Measurements from ENCODE around the gene MYH15. TPM values are rescaled to one million over a fixed set of nuclear protein-coding genes. Genes with fewer than 3 reads are reported as not detected.
A peak's percentile ranks its signal among the peaks of the same experiment; 100 is the strongest.

MYH15 gene
- total RNA-seq, 2 donors from 2014 or later, result 0.18 to 0.53 TPM

DNA sequence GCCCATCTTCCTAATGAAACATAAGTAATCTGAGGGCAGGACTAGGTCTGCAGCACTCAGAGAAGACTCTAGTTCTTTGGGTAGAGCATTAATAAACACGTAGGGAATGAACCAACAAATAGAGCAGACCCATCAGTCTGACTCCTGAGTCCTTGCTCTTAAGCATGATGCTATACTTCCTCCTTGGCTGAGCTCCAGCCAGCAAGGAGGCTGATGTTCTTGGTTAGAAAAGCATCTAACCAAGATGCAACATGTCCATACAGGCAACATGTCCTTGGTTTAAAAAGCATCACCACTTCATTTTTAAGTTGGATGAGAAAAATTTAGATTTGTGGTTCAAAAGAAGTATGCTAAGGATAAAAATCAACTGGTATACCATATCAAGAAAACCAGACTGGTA lies 8.5 kb upstream of the MYH15 start:
- no peaks in the 10 kb centered on the region for H3K36me3 Mint-ChIP-seq
- no peak for ATAC-seq
- H3K27ac Mint-ChIP-seq, result no peak overlapping the region
- DNase-seq (ENCODE audit: low spot score in 2 of 2), result no peak
- H3K9me3 Mint-ChIP-seq, result no peaks in the 10 kb centered on the region

DNA sequence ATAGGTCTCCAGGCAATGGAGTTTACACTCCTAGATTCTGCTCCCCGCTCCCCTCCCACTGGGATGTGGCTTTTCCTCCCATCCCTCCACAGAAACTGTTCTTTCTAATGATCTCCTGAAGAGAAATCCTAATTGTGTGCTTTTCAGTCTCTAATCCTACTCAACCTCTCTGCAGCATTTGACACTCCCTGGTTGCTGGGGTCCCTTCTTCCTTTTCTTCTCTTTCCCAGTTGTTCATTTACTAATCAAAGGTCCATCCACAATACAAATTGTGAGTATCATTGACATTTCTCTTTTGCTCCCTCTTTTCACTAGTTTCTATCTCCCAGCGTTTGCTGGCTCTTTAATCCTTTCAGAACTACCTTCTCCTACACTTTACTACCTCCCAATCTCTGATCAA lies 6.5 kb upstream of the MYH15 start:
- ATAC-seq, result no peak
- Mint-ChIP-seq H3K27ac (no peak overlapping the region), H3K36me3 (no peaks in the 10 kb centered on the region), H3K9me3 (no peaks in the 10 kb centered on the region)
- DNase-seq (ENCODE audit: low spot score in 2 of 2), result no peak

DNA sequence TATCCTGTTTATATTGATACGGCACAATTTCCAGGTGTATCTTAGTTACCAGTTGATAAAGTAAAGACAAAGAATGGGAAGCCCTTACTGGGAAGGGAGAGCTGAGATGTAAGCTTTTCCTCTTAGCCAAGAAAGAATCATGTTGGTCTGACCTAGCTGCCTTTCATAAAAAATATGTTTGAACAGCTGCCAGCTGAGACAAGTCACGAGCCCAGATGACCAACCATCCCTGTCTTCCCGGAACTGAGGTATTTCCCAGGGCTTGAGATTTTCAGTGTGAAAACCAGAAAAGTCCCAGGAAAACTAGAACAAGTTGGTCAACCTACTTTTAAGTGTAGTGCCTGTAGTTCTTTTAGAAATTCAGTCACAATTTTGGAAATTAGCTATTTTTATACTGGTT lies 3.6 kb upstream of the MYH15 start:
- ATAC-seq, result no peak
- Mint-ChIP-seq H3K36me3 (no peaks in the 10 kb centered on the region), H3K27ac (no peak overlapping the region), H3K9me3 (no peaks in the 10 kb centered on the region)
- DNase-seq (ENCODE audit: low spot score in 2 of 2), result no peak

DNA sequence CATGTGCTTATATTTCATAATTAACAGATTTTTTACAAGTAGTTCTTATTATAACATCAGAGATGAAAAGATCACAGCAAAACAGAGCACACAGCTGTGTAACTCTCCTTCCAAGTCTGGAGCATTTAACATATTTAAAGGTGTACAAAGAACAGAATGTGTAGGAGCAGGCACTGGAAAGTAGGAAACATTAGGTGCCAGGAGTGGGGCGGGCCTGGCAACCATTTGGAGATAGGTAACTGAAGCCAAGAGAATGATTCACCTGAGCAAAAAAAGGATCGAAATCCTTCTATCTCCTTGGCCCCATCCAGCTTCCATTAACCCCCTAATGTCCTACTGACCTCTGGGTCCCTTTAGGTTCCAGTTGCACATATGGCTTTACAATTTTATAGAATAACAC lies 2.3 kb upstream of the MYH15 start:
- Mint-ChIP-seq H3K36me3 (no peaks in the 10 kb centered on the region), H3K27ac (no peak overlapping the region), H3K9me3 (no peaks in the 10 kb centered on the region)
- no peak for DNase-seq (ENCODE audit: low spot score in 2 of 2)
- no peak for ATAC-seq

DNA sequence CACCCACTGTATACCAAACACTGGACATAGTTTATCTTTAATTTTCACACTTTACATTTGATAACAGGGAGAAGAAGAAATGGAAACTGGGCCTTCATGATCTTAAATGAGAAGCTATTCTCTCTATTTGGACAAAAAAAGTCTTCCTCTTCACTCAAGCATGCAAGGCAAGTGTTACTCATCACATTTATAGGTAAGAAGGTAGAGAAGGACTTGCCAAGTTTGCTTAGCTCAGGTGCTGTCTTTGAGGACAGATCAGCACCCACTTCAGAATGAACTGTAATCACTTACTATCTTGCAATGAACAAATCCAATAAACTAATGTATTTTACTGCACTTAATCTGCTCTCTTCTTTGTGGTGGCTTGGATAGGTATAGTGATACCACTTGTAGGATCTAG lies 1.1 kb upstream of the MYH15 start:
- no peak for DNase-seq (ENCODE audit: low spot score in 2 of 2)
- Mint-ChIP-seq H3K27ac (no peak overlapping the region), H3K9me3 (no peaks in the 10 kb centered on the region), H3K36me3 (no peaks in the 10 kb centered on the region)
- ATAC-seq, result no peak

DNA sequence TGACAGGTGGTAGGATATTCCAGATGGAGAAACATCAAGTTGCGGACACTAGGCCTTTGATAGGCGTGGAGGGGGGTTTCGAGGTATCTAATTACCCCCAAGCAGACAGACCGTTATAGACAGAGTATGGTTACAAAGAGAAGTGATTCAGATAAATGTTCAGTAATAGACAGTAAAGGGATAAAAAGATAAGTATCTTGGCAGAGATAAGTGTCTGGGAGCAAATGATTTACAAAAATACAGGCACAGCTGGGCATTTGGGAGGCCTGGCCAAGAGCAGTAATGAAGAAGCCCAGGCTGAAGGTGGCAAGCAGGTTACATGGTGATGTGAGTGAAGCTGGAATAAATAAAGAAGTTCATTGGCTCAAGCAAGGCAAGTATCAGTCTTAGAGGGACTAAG lies 659 bp upstream of the MYH15 start:
- DNase-seq (ENCODE audit: low spot score in 2 of 2) (no peak), ATAC-seq (no peak)
- Mint-ChIP-seq H3K9me3 (no peaks in the 10 kb centered on the region), H3K27ac (no peak overlapping the region), H3K36me3 (no peaks in the 10 kb centered on the region)

DNA sequence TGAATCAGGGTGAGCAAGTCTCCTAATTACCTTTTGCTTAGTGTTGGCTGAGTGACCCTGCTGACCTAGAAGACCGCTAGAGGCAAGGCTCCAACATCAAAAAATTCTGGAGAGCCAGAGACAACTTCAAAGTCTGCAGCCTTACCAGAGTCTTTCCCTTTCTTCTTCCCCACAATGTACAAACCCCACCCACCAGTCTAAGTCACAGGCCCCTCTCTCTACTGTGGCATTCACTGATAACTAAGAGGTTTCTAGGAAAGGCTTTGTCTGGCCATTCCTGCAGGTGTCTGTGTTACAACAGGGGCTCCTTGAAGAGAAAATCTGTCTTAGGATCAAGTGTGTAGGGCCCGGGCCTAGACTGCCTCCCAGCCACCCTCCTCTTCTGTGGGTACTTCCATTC lies 525 bp downstream of the MYH15 start:
- DNase-seq (ENCODE audit: low spot score in 2 of 2) (no peak), ATAC-seq (no peak)
- no peak overlapping the region for H3K27ac Mint-ChIP-seq
- H3K36me3 Mint-ChIP-seq, result no peaks in the 10 kb centered on the region
- no peaks in the 10 kb centered on the region for H3K9me3 Mint-ChIP-seq

DNA sequence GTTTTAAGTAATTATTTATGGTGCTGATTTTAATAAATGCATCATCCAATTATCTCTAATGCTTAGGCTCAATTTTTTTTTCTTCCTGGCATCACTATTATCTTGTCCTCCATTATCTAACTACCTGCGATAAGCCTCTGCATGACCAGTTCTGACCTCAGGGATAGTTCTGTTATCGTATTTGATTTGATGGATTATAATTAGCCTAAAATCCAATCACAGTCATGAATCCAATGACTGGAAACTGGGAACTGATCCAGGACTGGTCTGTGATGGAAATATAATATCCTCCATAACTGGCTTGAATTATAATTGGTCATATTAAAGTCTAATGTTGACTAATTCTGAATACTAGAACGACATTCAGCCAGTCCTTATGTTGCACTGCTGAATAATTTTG lies 1.1 kb downstream of the MYH15 start:
- Mint-ChIP-seq H3K9me3 (no peaks in the 10 kb centered on the region), H3K36me3 (no peaks in the 10 kb centered on the region), H3K27ac (no peak overlapping the region)
- DNase-seq (ENCODE audit: low spot score in 2 of 2) (no peak), ATAC-seq (no peak)

DNA sequence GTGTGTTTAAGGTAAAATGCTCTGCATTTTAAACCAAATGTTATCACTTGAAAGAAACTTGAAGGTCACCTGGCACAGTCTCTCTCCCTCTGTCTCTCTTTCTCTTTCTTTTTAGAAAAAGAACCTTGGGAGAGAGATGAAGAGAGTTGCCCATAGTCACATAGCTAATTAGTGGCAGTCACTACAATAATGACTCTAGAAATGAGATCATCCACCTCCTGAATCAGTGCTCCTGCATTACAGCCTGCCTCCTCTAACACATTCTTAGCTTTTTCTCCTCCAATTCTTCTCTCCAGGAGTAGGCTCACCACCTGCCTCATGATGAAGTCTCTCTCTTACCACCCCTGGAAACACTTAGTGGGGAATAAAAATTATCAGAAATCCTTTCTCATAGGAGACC lies 2.5 kb downstream of the MYH15 start:
- no peaks in the 10 kb centered on the region for H3K9me3 Mint-ChIP-seq
- no peak overlapping the region for H3K27ac Mint-ChIP-seq
- no peaks in the 10 kb centered on the region for H3K36me3 Mint-ChIP-seq
- DNase-seq (ENCODE audit: low spot score in 2 of 2) (no peak), ATAC-seq (peak in 1 of 2 donors; percentile 38)

DNA sequence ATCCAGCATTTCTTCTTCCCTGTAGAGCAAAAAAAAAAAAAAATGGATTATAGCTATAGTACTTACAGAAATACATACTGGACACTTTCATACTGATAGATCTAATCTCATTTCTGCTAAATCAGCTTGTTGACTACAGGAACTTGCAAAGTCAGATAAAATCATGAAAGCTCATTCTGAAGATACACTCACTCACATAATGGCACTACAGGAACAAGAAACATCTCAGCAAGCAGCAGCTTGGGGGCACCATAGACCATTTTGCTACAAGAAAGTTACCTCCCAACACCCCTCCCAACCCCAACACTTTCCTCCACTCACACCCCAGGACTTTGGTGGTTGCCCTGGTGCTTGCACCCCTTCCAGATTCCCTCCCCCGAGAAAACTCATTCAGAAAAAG lies 4.6 kb downstream of the MYH15 start:
- Mint-ChIP-seq H3K9me3 (no peaks in the 10 kb centered on the region), H3K27ac (no peak overlapping the region), H3K36me3 (no peaks in the 10 kb centered on the region)
- DNase-seq (ENCODE audit: low spot score in 2 of 2) (no peak), ATAC-seq (no peak)

DNA sequence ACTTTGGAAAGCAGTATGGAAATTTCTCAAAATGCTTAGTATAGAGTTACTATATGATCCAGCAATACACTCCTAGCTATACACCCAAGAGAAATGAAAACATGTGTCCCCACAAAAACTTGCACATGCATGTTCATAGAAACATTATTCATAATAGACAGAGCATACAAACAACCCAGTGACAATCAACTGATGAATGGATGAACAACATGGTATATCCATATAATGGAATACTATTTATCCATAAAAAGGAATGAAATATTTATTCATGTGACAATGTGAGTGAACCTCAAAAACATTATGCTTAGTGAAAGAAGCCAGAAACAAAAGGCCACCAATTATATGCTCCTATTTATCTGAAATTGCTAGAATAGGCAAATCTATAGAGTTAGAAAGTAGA lies 6.7 kb downstream of the MYH15 start:
- Mint-ChIP-seq H3K27ac (no peak overlapping the region), H3K36me3 (no peaks in the 10 kb centered on the region), H3K9me3 (no peaks in the 10 kb centered on the region)
- no peak for DNase-seq (ENCODE audit: low spot score in 2 of 2)
- ATAC-seq, result no peak

DNA sequence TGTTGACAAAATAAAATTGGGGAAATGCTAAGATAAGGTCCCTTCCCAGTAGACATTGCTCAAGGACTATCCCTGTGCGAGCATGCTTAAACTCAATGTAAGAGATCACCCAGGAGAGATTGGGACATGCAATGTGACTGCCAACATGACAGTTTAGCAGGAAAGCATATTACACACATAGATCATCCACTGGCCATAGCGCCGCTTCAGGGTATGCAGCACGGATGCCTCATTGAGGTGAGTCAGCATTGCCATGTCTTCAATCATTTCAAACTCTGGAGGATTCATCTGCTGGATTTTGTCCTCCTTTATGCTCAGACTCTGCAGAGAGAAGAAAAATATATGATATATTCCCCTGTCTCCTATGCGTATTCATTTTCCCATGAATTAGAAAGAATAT lies 8.9 kb downstream of the MYH15 start:
- H3K9me3 Mint-ChIP-seq, result no peaks in the 10 kb centered on the region
- H3K27ac Mint-ChIP-seq, result no peak overlapping the region
- ATAC-seq (no peak), DNase-seq (ENCODE audit: low spot score in 2 of 2) (no peak)
- no peaks in the 10 kb centered on the region for H3K36me3 Mint-ChIP-seq

DNA sequence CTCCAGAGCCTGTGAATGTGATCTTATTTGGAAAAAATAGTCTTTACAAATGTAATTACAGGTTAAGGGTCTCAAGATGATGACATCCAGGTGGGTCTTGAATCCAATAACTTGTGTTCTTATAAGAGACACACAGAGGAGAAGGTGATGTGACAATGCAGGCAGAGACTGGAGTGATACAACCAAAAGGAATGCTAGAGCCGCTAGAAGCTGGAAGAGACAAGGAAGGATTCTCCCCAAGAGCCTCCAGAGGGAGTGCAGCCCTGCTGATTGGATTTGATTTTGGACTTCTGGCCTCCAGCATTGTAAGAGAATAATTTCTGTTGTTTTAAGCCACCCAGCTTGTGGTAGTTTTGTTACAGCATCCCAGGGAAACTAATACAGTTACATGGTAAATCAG lies 9.7 kb downstream of the MYH15 start:
- H3K36me3 Mint-ChIP-seq, result no peaks in the 10 kb centered on the region
- no peak for ATAC-seq
- H3K9me3 Mint-ChIP-seq, result no peaks in the 10 kb centered on the region

DNA sequence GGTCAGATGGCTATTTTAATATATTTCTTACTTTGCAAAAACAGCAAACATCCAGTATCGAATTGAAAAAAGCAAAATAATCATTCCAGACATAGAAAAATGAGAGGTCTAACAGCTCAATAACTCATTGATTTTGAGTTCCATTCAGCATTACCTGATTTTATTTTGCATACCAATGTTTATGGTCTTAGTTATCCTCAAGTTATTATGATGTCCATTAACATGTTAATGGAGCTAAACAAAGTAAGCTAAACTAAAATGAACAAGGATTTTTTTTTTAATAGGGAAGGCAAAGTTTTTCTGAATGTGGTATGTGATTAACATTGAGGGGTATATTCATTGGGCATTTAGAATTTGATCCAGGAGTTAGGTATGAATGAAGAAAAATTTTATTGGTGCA lies 13.1 kb downstream of the MYH15 start:
- H3K36me3 Mint-ChIP-seq, result no peaks in the 10 kb centered on the region
- ATAC-seq (no peak), DNase-seq (ENCODE audit: low spot score in 2 of 2) (no peak)
- no peak overlapping the region for H3K27ac Mint-ChIP-seq
- H3K9me3 Mint-ChIP-seq, result no peaks in the 10 kb centered on the region

More for the DNA sequence above, 9.7 kb downstream of the MYH15 start:
- no peak overlapping the region for H3K27ac Mint-ChIP-seq
- no peak for DNase-seq (ENCODE audit: low spot score in 2 of 2)

DNA sequence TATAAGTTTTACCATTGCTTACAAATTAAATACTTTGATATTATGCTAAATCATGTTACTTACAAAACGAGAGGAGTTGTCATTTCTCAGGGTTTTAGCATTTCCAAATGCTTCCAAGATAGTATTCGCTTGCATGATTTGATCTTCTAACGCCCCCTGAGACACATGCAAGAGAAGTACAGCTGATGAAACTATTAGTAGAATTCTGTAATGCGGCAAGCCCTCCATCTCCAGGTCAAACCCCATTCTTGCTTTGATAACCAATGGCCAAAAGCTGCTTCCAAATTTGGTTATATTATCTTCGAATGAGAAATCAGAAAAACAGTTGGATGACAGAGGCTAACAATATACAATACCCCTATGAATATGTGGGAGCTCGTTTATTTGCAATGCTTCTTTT lies 14.7 kb downstream of the MYH15 start:
- Mint-ChIP-seq H3K36me3 (no peaks in the 10 kb centered on the region), H3K27ac (no peak overlapping the region), H3K9me3 (no peaks in the 10 kb centered on the region)
- ATAC-seq (no peak), DNase-seq (ENCODE audit: low spot score in 2 of 2) (no peak)

DNA sequence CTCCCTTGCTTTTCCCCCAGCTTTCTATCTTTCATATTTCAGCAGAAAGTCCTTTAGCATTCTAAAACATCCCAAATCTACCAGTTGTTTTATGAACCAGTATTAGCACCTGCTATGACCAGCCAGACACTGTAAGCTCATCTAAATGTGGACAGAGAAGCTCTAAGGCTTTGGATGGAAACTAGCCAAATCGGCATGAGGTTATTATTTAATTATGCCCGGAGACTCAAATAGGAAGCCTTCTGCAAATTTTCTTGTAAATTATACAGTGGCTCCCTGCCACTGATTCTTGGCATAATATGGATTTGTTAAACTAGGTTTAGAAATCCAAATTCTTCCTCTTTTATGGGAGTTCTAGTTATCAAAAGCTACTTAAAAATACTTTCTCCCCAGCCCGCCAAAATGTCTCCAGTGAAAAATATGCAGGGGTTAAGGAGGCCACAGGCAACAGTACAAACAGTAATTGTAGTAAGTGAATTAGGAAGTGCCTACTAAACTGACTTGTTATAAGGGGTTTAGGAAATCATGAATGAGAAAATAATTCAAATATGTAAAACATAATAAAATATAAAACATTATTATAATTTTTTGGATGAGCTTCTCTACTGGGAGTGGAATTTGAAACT lies 15.4 kb downstream of the MYH15 start:
- Mint-ChIP-seq H3K27ac (no peak overlapping the region), H3K36me3 (no peaks in the 10 kb centered on the region), H3K9me3 (no peaks in the 10 kb centered on the region)

DNA sequence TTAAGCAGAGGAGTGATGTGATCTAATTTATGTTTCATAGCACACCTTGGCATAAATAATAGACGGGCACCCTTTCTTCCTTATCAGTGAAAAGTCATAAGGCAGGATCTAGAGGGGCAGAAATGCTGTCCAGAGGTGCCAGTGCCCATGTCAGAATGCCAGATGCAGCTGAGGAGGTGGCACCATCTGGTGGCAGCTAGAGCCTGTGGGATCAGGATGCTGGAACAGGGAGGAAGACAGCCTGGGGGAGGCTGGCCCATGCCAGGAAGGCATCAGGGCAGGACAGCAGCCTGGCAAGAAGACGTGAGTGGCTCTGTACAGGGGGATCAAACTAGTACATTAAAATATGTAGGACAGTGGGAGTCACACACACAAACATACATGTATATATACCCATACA lies 16.5 kb downstream of the MYH15 start:
- DNase-seq (ENCODE audit: low spot score in 2 of 2), result no peak
- Mint-ChIP-seq H3K27ac (no peak overlapping the region), H3K9me3 (no peaks in the 10 kb centered on the region), H3K36me3 (no peaks in the 10 kb centered on the region)
- ATAC-seq, result no peak

More for the DNA sequence above, 15.4 kb downstream of the MYH15 start:
- ATAC-seq, result no peak
- DNase-seq (ENCODE audit: low spot score in 2 of 2), result no peak

DNA sequence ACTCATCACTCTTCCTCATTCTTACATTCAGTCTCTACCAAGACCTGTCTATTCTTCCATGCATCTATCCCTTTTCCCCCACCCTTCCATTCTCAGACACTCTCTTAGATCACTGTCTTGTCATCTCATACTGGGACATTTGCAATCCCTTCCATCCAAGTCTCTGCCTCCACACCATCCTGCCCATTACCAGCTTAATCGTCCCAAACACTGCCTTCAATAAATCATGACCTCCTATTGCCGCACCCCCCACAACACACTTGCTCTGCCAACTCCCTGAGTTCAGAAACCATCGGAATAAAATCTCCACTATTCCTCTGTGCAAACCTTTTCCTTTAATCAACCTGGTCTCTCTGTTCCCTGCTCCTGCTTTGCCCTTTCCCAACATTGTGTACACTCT lies 18.9 kb downstream of the MYH15 start:
- ATAC-seq, result no peak
- H3K36me3 Mint-ChIP-seq, result no peaks in the 10 kb centered on the region

DNA sequence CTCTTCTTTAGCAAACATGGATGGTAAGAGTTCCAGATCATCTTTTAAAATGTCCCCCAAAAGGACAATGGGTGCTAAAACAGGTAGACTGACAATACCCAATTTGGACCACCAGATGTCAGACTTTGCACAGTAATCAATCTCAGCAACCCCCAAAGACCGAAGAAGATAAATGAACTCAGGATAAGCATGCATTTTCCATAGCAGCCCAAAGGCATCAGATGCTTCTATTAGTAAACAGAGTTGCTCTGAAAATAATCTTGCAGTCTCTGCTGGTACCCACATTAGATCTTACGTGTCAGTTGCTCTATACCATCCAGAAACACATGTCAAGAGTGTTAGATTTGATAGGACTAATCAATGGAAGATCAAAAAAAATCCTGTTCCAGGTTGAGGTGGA lies 20.6 kb downstream of the MYH15 start:
- Mint-ChIP-seq H3K36me3 (no peaks in the 10 kb centered on the region), H3K27ac (no peak overlapping the region), H3K9me3 (no peaks in the 10 kb centered on the region)
- ATAC-seq (peak; percentile 56 to 65), DNase-seq (ENCODE audit: low spot score in 2 of 2) (peak in 1 of 2 donors; percentile 31)

More for the DNA sequence above, 18.9 kb downstream of the MYH15 start:
- Mint-ChIP-seq H3K9me3 (no peaks in the 10 kb centered on the region), H3K27ac (no peak overlapping the region)
- DNase-seq (ENCODE audit: low spot score in 2 of 2), result no peak

All from activated naive CD4-positive, alpha-beta T cell treated with anti-CD3 and anti-CD28 coated beads, Interleukin-2, amount 50 U/mL, for 72 hours (primary cell).